Neural progenitor cell (in vitro differentiated cells): ENCODE data around the gene HADHB. TPM values are rescaled to one million over a fixed set of nuclear protein-coding genes. Genes with fewer than 3 reads are reported as not detected.
"Not testable (repeated sequence)": the region's sequence is repeated elsewhere in the genome, so short reads cannot be mapped to it uniquely, and the experiment has no call there.

Experiments used
- DNase-seq: peaks from one replicate; pipeline ENCODE4 v3.0.0-alpha.2; 2016; ENCODE audit warnings: low spot score
- H2AFZ ChIP-seq: fragments of 200-600 bp; sonication (generic); replicated peaks from 2 replicates; pipeline ENCODE4 v1.6.1; 2016; ENCODE audit warnings: antibody characterized with exemption
- H3F3A ChIP-seq: fragments of 200-600 bp; sonication (generic); 2 replicates; pipeline ENCODE4 v1.6.1; 2016; ENCODE audit warnings: antibody characterized with exemption, low read depth
- H3K27ac ChIP-seq: fragments of 200-600 bp; sonication (generic); 2 replicates; pipeline ENCODE4 v1.5.1; 2016; ENCODE audit warnings: mild to moderate bottlenecking
- H3K27me3 ChIP-seq: fragments of 200-600 bp; sonication (generic); 2 replicates; pipeline ENCODE4 v1.6.1; 2016; ENCODE audit warnings: mild to moderate bottlenecking, moderate library complexity
- H3K36me3 ChIP-seq: fragments of 200-600 bp; sonication (generic); 2 replicates; pipeline ENCODE4 v1.5.1; 2016
- H3K4me1 ChIP-seq: fragments of 200-600 bp; sonication (generic); 2 replicates; pipeline ENCODE4 v1.6.1; 2016; ENCODE audit warnings: mixed run types
- H3K4me2 ChIP-seq: fragments of 200-600 bp; sonication (generic); 2 replicates; pipeline ENCODE4 v1.6.1; 2016
- H3K4me3 ChIP-seq: fragments of 200-600 bp; sonication (generic); 2 replicates; pipeline ENCODE4 v1.5.1; 2016
- H3K79me2 ChIP-seq: fragments of 200-600 bp; sonication (generic); 2 replicates; pipeline ENCODE4 v1.6.1; 2016; ENCODE audit warnings: low read depth
- H3K9ac ChIP-seq: fragments of 200-600 bp; sonication (generic); 2 replicates; pipeline ENCODE4 v1.6.1; 2016
- H3K9me3 ChIP-seq: fragments of 200-600 bp; sonication (generic); 2 replicates; pipeline ENCODE4 v1.5.1; 2016; ENCODE audit warnings: low read depth
- H4K20me1 ChIP-seq: fragments of 200-600 bp; sonication (generic); 2 replicates; pipeline ENCODE4 v1.6.1; 2016; ENCODE audit warnings: low read depth
- H3K27ac Mint-ChIP-seq: 3 replicates; pipeline ENCODE4 v1.8.0; 2021; ENCODE audit warnings: mixed read lengths
- H3K27me3 Mint-ChIP-seq: 2 replicates; pipeline ENCODE4 v1.8.0; 2022; ENCODE audit warnings: low read depth, mild to moderate bottlenecking, inconsistent platforms, moderate library complexity, mixed read lengths; ENCODE audit not compliant: insufficient read depth
- H3K36me3 Mint-ChIP-seq: 3 replicates; pipeline ENCODE4 v1.8.0; 2021; ENCODE audit warnings: mixed read lengths
- H3K4me1 Mint-ChIP-seq: 3 replicates; pipeline ENCODE4 v1.8.0; 2021; ENCODE audit warnings: mixed read lengths
- H3K4me3 Mint-ChIP-seq: 3 replicates; pipeline ENCODE4 v1.8.0; 2021; ENCODE audit warnings: mild to moderate bottlenecking, moderate library complexity, mixed read lengths
- H3K9me3 Mint-ChIP-seq: 3 replicates; pipeline ENCODE4 v1.8.0; 2020; ENCODE audit warnings: mixed read lengths
- EZH2 ChIP-seq: fragments of 200-600 bp; sonication (generic); IDR thresholded peaks from 2 replicates; pipeline ENCODE4 v1.6.1; 2017; ENCODE audit warnings: antibody characterized with exemption, mild to moderate bottlenecking, moderate library complexity
- EZH2phosphoT487 ChIP-seq: fragments of 200-600 bp; sonication (generic); IDR thresholded peaks from 2 replicates; pipeline ENCODE4 v1.6.1; 2017; ENCODE audit warnings: antibody characterized with exemption
- total RNA-seq: library from RNA; depleted of rRNA; stranded (reverse); fragments of >200 nt; gene quantifications from 2 replicates; pipeline ENCODE4 v1.2.3, GENCODE V29; 2015; ENCODE audit warnings: low replicate concordance
- TF ChIP-seq, protein P1 (sequence below): fragments of 200-600 bp; sonication (generic); IDR thresholded peaks from 2 replicates; pipeline ENCODE4 v1.5.1; 2017; ENCODE audit warnings: antibody characterized with exemption, mild to moderate bottlenecking

HADHB gene
- total RNA-seq, 1 donor from 2014 or later = 40.6 TPM

DNA sequence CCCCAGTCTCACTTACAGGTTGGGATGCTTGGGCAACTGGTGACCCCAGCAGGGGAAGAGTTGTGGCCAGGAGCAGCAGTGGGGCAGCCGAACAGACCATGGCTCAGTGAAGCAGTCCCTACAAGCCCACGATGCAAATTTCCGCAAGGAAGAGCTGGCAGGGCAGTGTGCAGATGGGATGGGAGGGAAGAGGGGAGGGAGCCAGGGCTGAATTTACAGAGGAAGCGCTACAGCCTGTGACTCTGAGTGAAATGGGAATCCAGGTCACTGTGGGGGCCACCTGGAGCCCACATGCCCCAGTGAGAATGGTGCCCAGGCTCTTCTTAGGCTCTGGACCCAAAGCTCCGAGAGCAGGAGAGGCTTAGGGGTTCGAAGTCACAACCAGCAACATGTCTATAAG lies 74.2 kb downstream of the HADHB start:
- Histone ChIP-seq H3K79me2 (no peaks in the 10 kb centered on the region), H3F3A (no peaks in the 10 kb centered on the region), H3K4me3 (no peak overlapping the region), H3K4me2 (peak overlapping the region; percentile 67), H3K9me3 (no peaks in the 10 kb centered on the region), H2AFZ (peak overlapping the region; percentile 99), H3K36me3 (no peaks in the 10 kb centered on the region), H3K27ac (no peak overlapping the region), H3K9ac (no peak overlapping the region), H3K4me1 (peaks cover 10% of the 10 kb centered on the region), H3K27me3 (no peaks in the 10 kb centered on the region), H4K20me1 (no peaks in the 10 kb centered on the region)
- peak overlapping the region; percentile 59 for H3K27ac Mint-ChIP-seq
- H3K36me3 Mint-ChIP-seq = no peaks in the 10 kb centered on the region
- peaks cover 2% of the 10 kb centered on the region for H3K27me3 Mint-ChIP-seq
- no peak for TF ChIP-seq EZH2
- TF ChIP-seq EZH2phosphoT487 = no peak
- TF ChIP-seq, protein P1, sequence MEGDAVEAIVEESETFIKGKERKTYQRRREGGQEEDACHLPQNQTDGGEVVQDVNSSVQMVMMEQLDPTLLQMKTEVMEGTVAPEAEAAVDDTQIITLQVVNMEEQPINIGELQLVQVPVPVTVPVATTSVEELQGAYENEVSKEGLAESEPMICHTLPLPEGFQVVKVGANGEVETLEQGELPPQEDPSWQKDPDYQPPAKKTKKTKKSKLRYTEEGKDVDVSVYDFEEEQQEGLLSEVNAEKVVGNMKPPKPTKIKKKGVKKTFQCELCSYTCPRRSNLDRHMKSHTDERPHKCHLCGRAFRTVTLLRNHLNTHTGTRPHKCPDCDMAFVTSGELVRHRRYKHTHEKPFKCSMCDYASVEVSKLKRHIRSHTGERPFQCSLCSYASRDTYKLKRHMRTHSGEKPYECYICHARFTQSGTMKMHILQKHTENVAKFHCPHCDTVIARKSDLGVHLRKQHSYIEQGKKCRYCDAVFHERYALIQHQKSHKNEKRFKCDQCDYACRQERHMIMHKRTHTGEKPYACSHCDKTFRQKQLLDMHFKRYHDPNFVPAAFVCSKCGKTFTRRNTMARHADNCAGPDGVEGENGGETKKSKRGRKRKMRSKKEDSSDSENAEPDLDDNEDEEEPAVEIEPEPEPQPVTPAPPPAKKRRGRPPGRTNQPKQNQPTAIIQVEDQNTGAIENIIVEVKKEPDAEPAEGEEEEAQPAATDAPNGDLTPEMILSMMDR = no peak
- H3K4me1 Mint-ChIP-seq = peaks cover 10% of the 10 kb centered on the region
- no peak overlapping the region for H3K4me3 Mint-ChIP-seq
- peak; percentile 17 for DNase-seq
- no peaks in the 10 kb centered on the region for H3K9me3 Mint-ChIP-seq

DNA sequence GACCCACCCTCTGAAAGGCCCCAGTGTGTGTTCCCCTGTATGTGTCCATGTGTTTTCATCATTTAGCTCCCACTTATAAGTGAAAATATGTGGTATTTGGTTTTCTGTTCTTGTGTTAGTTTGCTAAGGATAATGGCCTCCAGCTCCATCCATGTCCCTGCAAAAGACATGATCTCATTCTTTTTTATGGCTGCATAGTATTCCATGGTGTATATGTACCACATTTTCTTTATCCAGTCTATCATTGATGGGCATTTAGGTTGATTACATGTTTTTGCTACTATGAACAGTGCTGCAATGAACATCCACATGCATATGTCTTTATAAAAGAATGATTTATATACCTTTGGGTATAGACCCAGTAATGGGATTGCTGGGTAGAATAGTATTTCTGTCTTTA lies 79.7 kb downstream of the HADHB start:
- H3F3A ChIP-seq, H3K9ac ChIP-seq, H2AFZ ChIP-seq, H3K9me3 ChIP-seq, H3K4me3 Mint-ChIP-seq, H3K4me1 Mint-ChIP-seq, DNase-seq, H3K27me3 ChIP-seq, H3K79me2 ChIP-seq, H3K4me2 ChIP-seq, H3K27me3 Mint-ChIP-seq, H3K4me1 ChIP-seq, H3K36me3 ChIP-seq, H3K27ac ChIP-seq, H4K20me1 ChIP-seq, H3K4me3 ChIP-seq, H3K9me3 Mint-ChIP-seq, H3K27ac Mint-ChIP-seq, H3K36me3 Mint-ChIP-seq: not testable (repeated sequence)

DNA sequence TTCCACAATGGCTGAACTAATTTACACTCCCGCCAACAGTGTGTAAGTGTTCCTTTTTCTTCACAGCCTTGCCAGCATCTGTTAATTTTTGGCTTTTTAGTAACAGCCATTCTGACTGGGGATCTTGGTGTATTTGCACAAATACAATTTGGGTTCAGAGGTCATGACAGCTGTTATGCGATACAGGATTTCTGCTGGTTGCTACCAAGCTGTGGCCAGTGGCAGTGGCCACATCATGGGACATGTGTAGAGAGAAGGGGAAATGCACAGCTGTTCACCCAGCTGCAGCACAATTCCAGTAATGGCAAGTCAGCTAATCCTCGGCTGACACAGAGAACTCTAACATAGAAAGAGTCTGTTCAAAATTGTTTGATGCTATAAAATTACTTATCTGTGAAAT lies 80.2 kb downstream of the HADHB start:
- DNase-seq = no peak
- H3K4me3 Mint-ChIP-seq = no peak overlapping the region
- H3K9ac ChIP-seq = no peak overlapping the region
- no peaks in the 10 kb centered on the region for H3K9me3 Mint-ChIP-seq
- TF ChIP-seq EZH2 (no peak), EZH2phosphoT487 (no peak)
- TF ChIP-seq, protein P1 = no peak
- H3K4me3 ChIP-seq = no peak overlapping the region
- H3K27ac Mint-ChIP-seq = no peak overlapping the region
- H3K36me3 Mint-ChIP-seq = no peaks in the 10 kb centered on the region
- no peak overlapping the region for H3K4me2 ChIP-seq
- H3K9me3 ChIP-seq = no peaks in the 10 kb centered on the region
- H3K4me1 Mint-ChIP-seq = peaks cover 3% of the 10 kb centered on the region
- no peaks in the 10 kb centered on the region for H3K27me3 Mint-ChIP-seq
- H4K20me1 ChIP-seq = no peaks in the 10 kb centered on the region
- no peak overlapping the region for H3K27ac ChIP-seq
- H3K4me1 ChIP-seq = no peaks in the 10 kb centered on the region
- no peaks in the 10 kb centered on the region for H3K36me3 ChIP-seq
- H3K79me2 ChIP-seq = no peaks in the 10 kb centered on the region
- no peaks in the 10 kb centered on the region for H3F3A ChIP-seq
- H3K27me3 ChIP-seq = no peaks in the 10 kb centered on the region
- no peak overlapping the region for H2AFZ ChIP-seq

DNA sequence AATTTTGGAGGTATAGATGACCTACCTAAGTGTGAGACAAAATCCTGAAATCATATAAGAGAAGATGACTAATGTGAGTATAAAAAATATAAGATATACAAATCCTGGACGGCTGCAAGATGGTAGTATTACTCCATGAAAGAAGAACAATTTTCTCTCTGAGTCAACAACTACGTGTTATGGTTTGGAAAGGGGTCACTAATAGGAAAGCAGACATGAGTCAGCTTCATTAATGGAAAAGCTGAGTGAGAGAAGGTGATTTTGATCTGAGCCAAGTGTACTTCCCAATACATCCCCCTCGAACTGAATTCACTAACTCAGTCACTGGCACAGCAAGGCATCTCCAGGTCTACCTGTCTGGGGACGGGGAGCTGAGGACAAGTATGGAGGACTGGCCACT lies 81.1 kb downstream of the HADHB start:
- Histone ChIP-seq H3K36me3 (no peaks in the 10 kb centered on the region), H3K27me3 (no peaks in the 10 kb centered on the region), H2AFZ (no peak overlapping the region)

More for the DNA sequence above, 81.1 kb downstream of the HADHB start:
- Histone ChIP-seq H3K27ac (no peak overlapping the region), H3K4me2 (no peak overlapping the region), H3F3A (no peaks in the 10 kb centered on the region), H3K4me3 (no peak overlapping the region), H4K20me1 (no peaks in the 10 kb centered on the region), H3K9me3 (no peaks in the 10 kb centered on the region), H3K4me1 (no peaks in the 10 kb centered on the region), H3K79me2 (no peaks in the 10 kb centered on the region), H3K9ac (no peak overlapping the region)
- Mint-ChIP-seq H3K27me3 (no peaks in the 10 kb centered on the region), H3K9me3 (no peaks in the 10 kb centered on the region), H3K27ac (no peak overlapping the region), H3K4me1 (peaks cover 6% of the 10 kb centered on the region), H3K36me3 (no peaks in the 10 kb centered on the region), H3K4me3 (no peak overlapping the region)
- TF ChIP-seq, protein P1 = no peak
- TF ChIP-seq EZH2phosphoT487 (no peak), EZH2 (no peak)
- no peak for DNase-seq
